Dermis blood vessel endothelial cell (primary cell): ENCODE measurements around the gene DDX1. TPM values are rescaled to one million over a fixed set of nuclear protein-coding genes. Genes with fewer than 3 reads are reported as not detected.

ENCODE experiments used
- DNase-seq: peaks from one replicate; pipeline ENCODE4 v3.0.0; 2010
- total RNA-seq: library from RNA; depleted of rRNA; stranded (reverse); fragments of >200 nt; gene quantifications from 2 replicates; pipeline ENCODE4 v1.2.3, GENCODE V29; 2014

DDX1 gene
- total RNA-seq, 1 donor from 2014 or later: 87.3 TPM

DNA sequence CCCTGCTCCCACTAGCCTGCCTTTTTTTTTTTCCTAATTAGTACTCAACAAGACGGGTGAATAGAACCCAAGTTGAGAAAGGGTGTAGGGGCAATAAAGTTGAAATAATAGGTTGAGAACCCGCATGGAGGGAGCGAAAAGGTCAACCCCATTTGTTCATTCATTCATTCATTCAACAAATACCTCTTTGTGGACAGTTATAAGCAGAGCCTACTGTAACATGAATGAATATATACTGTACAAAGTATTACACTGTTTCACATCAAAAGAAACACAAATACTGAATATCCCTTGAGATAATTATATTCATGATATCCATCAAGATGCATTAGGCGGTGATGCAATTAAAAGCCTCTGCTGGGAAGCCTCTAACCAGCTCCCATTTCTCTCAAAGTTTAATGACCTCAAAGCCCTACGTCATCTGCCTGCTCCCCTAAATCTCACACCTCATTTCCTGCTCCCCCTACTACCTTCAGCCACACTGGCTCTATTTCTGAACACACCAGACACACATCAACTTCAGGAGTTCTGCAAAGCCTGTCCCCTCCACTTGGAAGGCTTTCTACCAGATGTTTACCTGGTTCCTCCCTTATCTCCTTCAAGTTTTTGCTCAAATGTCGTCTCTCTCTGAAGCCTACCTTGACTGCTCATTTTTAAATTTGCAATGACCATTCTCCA, 29.2 kb upstream of the DDX1 start:
- DNase-seq: no peak

DNA sequence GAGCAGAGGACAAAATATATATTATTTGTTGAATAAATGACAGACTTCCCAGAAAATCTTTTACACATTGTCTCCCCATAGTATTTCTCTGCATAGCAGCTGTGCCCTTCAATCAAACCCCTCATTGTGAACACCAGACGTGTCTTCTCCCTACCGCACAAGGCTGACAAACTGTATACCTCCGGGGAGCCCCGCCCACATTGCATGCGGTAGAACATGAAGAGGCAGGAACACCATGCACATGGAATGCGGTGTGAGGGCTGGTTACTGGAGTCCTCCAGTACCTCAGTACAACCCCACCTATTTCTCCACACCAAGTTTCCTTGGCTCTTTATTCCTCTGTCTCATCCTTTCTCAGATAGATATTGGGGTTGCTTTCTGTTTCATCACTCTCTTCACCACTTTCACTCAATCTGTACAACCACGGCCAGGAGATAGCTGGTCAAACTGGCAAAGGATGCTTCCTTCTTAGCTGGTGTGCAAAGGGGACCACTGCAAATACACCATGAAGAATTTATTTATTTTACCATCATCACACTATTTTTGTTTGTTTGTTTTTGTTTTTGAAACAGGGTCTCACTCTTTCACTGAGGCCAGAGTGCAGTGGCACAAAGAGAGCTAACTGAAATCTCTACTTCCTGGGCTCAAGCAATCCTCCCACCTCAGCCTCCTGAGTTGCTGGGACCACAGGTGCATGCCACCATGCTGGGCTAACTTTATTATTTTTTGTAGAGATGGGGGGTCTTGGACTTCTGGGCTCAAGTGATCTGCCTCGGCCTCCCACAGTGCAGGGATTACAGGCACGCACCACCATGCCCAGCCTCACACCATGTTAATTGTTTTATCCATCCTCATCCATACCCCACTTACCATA, 28.2 kb upstream of the DDX1 start:
- no peak for DNase-seq

DNA sequence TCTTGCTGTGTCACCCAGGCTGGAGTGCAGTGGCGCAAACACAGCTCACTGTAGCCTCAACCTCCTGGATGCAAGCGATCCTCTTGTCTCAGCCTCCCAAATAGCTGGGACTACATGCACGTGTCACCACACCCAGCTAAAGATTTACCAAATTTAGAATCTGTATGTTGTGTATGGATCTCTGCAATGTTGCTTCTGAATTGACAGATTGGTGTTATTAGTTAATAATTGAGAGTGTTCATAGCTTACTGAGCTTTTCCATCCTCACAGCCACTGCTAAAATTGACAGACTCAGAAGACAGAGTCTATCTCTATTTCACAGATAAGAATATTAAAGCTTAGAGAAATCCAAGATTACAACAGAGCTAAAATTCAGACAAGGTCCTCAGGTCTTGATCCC, 26.3 kb upstream of the DDX1 start:
- DNase-seq: no peak

DNA sequence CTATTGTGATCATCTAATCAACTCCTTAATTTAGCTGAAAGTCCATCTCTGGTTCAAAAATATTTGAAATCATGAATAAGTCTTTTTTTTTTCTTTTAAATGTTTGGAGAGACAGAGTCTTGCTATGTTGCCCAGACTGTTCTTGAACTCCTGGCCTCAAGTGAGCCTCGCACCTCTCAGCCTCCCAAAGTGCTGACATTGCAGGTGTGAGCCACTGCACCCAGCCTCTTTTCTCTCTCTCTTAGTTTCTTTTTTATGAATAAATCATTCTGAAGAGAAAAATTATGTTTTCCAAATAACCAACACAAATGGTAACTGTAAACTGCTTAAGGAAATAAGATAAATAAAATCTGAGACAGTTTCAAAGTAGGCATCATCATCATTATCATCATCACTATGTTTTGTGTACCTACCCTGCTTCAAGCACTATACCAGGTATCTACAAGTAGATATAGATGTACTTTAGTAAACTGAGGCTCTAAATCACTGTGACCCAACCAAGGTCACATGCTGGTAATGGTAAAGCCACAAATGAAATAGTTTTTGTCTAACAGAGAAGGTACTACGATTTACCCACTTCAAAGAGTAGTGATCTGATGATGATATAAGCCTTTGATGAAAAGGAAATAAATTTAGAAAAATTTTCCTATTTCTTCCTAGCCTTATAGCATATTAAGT, 25.5 kb upstream of the DDX1 start:
- DNase-seq: no peak

DNA sequence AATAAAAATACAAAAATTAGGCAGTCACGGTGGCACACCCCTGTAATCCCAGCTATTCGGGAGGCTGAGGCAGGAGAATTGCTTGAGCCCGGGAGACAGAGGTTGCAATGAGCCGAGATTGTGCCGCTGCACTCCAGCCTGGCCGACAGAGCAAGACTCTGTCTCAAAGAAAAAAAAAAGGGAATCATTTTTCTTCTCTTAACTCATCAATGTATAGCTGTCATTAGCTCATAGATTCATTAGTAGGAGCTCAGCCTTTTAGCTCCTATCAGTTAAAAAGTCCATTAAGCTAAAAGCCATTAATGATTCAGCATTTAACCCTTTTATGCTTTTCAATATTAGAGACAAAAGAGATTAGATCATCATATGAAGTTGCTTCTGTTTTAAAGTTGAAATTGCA, 24.8 kb upstream of the DDX1 start:
- DNase-seq: no peak

DNA sequence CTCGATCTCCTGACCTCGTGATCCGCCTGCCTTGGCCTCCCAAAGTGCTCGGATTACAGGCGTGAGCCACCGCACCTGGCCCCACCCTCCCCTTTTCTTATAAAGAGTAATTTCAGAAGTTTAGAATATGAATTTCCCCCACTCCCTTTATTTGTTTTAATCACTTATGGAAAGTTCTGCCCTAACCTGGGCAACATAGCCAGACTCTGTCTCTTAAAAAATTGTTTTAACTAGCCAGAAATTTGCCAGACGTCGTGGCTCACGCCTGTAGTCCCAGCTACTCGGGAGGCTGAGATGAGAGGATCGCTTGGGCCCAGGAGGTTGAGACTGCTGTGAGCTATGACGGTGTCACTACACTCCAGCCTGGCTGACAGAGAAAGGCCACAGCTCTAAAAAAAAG, 22.8 kb upstream of the DDX1 start:
- no peak for DNase-seq

DNA sequence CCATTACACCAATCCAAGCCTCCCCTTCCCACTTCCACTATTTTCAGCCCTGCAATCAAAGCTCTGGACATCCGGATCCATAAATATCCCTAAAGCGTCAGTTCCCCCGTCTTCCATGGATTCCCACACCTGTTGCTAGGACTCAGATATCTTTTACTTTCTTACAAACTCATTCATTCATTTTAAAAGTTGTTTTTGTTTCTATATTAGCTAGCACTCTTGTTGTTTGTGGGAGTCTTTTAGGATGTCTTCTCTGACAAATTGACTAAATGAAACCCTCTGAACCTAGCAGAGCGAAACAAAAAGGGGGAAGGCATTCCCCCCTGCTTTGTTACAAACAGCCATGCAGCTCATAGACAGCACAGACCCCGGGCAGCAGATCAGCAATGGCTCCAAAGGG, 21.6 kb upstream of the DDX1 start:
- no peak for DNase-seq

DNA sequence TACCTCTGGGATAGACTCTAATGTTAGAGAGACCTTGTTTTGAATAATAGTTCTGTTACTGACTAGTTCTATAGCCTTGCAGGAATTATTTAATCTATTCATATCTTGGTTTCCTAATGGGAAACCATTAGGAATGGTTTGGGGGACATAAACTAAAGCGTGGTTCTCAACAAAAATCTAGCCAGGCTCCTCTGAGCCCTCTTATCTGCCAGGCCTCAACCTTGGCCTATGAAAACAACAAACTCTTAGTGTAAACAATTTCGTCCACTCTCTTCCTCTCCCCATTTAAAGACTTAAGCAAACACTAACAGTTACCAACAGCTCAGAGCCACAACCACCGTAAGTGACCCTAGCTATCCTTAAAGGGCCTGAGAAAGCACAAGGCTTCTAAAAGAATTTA, 19.9 kb upstream of the DDX1 start:
- no peak for DNase-seq

DNA sequence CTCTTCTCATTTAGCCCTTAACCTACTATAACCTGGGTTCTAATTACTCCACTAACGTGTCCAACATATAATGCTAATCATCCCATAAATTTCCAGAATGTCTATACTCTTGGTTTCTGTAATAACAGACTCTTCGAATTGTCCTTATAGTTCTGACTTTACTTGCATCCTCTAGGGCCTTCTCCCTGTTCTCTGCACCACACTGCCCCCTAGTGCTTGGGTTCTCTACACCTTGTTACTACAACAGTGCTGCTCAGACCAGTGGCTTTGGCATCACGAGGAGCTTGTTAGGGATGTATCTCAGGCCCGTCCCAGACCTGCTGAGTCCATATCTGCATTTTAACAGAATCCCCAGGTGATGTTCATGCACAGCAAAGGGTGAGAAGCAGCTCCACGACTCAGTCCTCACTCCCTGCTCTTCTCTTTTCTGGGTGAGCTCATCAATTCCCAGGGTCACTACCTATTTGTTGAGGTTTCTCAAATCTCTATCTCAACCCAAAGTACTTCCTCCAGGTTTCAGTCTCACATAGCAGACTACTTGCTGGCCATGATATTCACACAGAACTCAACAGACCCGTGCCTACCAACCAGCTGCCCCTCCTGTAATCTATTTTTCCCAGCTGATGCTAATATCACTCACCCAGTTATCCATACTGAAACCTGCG, 14.5 kb upstream of the DDX1 start:
- DNase-seq: peak; percentile 94

DNA sequence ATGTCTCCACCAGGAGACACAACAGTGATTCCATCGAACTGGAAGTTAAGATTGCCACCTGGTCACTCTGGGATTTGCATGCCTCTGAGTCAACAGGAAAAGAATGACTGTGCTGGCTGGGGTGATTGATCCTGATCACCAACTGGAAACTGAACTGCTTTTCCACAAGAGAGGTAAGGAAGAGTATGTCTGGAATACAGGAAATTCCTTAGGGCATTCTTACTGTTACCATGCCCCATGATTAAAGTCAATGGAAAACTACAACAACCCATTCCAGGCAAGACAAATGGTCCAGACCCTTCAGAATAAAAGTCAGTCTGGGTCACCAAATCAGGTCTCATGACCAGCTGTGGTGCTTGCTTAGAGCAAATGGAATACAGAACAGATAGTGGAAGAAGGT, 12.0 kb upstream of the DDX1 start:
- peak; percentile 91 for DNase-seq

DNA sequence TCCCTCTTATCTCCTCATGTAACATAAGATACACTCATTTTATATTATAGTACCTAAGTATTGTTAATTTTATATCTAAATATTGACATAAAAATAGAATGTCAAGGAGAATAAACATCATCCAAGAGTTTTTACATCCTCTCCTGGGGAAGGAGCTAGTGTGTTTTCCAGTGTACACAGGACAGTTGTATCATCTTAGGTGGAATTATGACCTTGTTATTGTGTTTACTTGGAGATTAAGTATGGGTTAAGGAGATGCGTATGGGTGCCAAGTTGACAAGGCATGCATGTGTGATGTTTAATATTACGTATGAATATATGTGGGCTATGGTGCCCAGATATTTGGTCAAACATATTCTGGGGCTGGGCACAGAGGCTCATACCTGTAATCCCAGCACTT, 11.2 kb upstream of the DDX1 start:
- no peak for DNase-seq

DNA sequence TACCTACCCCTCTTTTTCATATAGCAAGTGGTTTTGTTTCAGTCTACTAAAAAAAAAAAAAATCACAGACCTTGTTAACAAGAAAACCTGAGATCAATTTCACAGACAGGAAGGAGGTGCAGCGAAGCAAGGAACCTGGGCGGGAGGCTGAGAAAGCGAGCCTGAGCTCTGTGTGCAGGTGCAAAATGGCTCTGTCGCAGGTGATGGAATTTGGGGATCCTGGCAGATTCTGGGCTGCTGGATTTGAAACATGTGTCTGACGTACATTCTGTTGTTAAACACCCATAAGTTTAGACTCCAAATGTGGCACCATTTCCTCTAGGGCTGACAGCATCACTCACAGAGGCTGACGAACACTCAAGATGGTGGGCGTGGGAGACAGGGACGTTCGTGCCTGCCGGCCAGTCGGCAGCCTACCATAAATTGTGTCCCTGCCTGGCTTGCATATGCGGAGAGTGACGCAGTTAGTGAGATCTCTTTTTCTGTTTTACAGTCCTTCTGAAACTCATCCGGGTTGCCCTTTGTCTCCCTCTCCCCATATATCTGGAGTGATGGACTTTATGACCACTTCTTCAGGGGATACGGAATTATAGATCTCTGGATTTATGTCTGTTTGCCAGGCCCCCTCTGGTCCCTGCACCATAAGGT, 8.8 kb upstream of the DDX1 start:
- no peak for DNase-seq

DNA sequence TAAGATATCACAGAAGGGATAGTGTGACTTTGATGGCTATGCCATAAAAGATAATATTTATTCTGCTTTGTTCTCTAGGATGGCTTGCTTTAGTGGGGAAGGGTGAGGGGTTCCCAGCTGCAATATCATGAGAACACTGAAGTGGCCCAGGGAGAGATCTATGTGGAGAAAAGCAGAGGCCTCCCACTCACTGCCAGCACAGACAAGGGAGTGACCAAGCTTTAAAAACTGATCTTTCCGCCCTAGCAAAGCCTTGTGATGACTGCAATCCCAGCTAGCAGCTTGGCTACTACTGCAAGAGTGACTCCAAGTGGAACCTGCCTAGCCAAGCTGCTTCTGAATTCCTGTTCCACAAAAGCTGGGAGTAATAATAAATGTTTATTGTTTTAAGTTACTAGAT, 7.8 kb upstream of the DDX1 start:
- DNase-seq: no peak

DNA sequence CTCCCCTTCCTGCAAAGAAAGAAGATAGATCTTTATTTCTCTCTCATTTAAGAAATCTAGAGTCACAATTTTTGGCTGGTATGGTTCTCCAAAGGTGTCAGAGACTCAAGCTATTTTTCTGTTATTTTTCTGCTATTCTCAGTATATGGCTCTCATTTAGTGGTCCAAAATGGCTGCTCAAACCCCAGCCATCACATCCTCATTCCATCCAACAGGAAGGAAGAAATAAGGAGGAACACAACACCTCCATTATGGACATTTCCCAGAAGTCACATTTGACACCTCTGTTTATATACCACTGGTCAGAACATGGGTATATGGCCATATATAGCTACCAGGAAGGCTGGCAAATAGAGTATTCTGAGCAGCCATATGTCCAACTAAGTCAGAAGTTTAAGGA, 7.4 kb upstream of the DDX1 start:
- no peak for DNase-seq

DNA sequence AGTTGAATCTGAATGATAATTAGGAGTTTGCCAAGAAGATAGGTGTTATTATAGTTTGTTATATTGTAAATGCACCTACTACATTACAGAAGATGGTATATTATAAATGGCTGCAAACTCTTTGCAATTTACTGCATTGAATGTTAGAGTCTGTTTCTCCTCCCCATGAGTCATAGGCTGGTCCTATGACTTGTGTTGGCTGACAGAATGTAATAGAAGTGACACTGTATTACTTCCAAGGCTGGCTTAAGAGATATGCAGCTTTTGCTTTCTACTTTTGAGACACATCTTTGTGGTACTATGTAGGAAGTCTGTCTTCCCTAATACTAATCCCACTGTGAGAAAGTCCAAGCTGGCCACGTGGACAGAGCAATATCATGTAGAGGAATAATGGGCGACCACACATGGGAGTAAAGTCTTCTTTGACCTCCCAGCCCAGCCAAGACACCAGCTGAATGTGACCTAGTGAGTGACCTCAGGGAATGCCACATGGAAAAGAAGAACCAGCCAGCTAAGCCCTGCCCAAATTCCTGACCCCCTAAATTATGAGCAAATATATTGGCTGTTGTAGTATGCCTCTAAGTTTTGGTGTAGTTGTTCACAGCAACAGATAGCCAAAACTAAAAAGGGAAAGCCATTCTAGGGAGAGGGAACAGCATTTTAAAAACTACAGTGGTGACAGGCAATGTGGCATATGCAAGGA, 6.8 kb upstream of the DDX1 start:
- DNase-seq: peak; percentile 15

DNA sequence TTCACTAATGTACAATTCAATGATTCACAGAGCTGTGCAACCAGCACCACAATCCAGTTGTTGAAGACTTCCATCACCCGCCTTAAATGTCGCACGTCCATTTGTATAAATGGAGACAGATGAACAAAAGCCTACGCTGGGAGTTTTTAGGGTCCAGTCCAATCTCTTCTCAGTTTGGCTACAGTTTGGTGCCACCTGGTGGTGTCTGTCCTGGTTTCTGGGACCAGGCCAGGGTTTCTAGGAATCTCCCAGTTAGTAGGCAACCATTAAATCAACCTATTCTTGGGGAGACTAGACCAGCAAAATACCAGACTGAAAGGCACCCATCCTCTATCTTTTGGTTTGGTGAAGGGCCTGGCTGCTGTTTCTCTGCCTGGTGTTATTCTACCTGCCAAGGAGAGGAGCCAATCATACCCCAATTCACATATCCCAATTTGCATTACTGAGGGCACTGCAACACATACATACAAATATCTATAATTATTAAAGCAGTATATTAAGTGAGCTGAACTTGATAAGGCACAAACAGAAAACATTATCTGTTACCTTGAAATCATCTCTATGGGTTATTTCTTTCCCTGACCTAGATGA, 3.2 kb upstream of the DDX1 start:
- DNase-seq: peak; percentile 88

DNA sequence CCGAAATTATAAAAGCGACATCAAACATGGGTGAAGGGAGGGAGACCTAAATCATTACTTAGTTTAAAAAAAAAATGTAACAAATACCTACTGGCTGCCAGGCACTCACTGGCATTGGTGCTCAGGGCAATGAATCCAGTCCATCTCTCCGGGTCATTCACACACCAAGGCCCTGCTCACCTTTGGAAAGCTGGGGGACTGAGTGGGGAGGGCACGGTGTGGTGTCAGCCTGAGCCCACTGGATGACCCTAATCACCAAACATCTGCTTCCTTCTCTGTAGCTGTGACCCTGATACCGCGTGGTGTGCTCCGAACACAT, 336 bp upstream of the DDX1 start:
- DNase-seq: no peak

DNA sequence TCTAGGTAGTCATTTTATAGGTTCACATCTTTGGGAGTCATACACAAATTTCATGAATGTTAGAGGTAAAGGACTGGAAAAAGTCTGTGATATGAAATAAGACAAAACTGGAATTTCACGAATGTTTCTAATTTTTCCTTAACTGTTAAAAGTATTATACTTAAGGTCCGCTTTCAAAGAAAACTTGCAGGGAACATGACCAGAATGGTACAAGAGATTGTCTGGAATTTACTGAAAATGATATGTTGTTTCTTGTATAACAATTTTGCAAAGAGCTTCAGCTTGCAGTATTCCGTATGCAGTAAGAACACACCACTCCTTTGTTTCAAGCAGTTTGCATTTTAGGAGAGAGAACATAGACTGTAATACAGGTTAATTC, 1.6 kb downstream of the DDX1 start:
- no peak for DNase-seq

DNA sequence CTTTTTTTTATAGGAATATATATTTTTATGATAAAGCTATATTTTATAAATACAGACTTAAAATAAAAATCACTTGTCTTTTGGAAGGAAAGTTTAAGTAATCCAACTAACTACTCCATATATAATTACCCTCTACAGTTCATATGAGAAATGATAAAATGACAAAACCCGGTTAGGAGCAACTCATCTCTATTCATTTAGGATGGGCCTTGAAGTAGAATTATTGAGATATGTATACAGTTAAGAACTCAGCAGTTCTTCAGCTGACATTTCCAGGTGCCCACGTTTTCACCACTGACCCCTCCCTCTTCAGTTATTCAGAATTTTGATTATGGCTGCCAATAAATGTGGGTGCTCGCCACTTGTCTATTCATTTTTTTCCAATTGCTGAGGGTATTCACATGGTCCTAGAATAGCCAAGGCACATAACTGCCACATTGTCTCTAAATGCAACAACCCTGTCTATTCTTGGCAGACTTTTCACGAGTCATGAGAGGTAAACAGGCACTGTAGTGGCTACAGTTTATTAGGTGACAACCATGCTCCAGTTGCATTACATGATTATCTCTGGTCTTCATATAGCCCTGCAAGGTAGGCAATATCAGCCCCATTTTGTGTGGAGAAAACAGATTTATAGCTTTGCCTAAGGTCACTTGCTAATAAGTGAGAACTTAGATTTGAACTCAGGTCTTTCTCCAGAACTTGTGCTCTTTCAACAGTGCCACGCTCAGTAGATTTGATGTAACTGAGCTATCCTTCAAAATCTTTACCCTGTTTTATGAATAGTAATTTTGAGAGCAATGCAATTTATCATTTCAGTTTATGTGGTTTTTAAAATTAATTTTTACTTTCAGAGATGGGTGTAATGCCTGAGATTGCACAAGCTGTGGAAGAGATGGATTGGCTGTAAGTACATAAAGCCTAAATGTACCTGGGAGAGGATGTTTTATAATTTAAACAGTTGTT, 2.9 kb downstream of the DDX1 start:
- DNase-seq: no peak

DNA sequence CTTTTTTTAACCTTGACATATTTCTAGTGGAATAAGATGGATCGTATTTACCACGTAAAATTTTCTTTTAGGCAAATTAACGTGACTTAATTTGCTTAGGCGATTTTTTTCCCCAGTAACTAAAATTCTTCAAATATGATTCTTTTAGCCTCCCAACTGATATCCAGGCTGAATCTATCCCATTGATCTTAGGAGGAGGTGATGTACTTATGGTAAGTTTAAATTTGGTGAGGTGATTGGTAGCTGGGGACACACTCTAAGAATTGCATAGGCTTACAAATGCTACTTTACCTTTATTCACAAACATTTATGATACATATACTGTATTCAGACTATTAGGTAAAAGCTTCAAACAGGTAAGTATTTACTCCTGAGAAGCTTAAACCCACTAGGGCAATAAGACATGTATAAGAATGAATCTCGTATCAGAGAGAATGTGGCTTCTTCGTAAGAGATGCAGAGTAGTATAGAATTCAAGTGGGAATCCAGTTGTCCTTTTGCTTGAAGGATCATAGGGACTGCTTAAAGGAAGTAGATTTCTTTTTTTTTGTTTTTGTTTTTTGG, 3.8 kb downstream of the DDX1 start:
- DNase-seq: no peak
